Measurements from ENCODE around the gene RBPMS2. TPM values are rescaled to one million over a fixed set of nuclear protein-coding genes. Genes with fewer than 3 reads are reported as not detected.

Gene RBPMS2
- polyA plus RNA-seq, 1 donor from 2014 or later, result not detected

DNA sequence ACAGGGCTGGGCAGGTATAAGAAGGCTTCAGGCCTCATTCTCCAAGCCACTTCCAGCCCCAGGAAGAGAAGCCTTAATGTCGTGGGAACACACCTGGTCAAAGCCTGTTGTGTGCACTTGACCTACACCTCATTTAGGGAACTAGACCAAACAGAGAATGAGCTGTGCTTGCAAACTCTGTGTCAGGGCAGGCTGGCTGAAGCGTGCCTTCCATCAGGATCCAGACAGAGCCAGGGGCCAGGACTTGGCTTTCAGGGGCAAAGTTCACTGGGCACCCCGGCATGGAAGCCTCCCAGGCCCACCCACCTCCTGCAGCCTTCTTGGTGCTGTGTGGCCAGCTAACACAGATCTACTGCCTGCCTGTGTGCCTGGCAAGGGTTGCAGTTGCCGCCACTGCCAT lies 11.5 kb downstream of the RBPMS2 start:
- Histone ChIP-seq H3K79me2 (replicated peaks; ENCODE audit: insufficient read depth, low read length) (no peaks in the 10 kb centered on the region), H3K9ac (ENCODE audit: low read length) (no peak overlapping the region)

DNA sequence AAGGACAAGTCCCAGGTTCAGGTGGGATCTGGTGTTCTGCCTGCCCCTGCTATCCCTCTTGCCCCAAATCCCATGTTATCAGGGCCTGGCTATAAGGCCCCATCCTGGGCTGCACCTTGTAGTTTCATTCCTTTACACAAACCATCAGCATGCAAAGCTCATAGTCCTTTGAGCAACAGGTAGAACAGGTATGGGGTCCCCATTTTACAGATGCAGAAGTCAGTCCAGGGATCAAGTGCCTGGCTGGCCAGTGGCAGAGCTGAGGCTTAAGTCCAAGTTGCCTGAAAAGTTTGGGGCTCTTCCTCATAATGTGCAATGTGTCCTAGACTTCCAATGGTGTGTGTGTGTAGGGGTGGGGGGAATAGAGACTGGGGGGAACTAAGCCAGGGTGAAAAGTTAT lies 11.9 kb downstream of the RBPMS2 start:
- Histone ChIP-seq H3K9me2 (ENCODE audit: insufficient read depth, low read length) (no peaks in the 10 kb centered on the region), H2AFZ (ENCODE audit: low read depth, low read length) (no peak overlapping the region), H3K27me3 (ENCODE audit: insufficient read depth, low read depth, low read length) (no peaks in the 10 kb centered on the region), H3K4me3 (ENCODE audit: low read length) (no peak overlapping the region), H3K4me2 (ENCODE audit: low read length) (no peak overlapping the region), H3K79me2 (replicated peaks; ENCODE audit: insufficient read depth, low read length) (no peaks in the 10 kb centered on the region), H3K27ac (ENCODE audit: low read length) (no peak overlapping the region), H3K9me3 (ENCODE audit: low read length) (no peaks in the 10 kb centered on the region), H3K9ac (ENCODE audit: low read length) (no peak overlapping the region), H3F3A (ENCODE audit: insufficient read depth, low read length, poor library complexity, severe bottlenecking) (no peaks in the 10 kb centered on the region), H3K36me3 (ENCODE audit: insufficient read depth, low read length) (no peaks in the 10 kb centered on the region), H4K20me1 (ENCODE audit: insufficient read depth) (no peaks in the 10 kb centered on the region)
- no peak for TF ChIP-seq MXI1 (conservative IDR thresholded peaks at IDR 0.05; ENCODE audit: poor library complexity, severe bottlenecking)
- no peak for TF ChIP-seq EP300 (conservative IDR thresholded peaks at IDR 0.05; ENCODE audit: poor library complexity, severe bottlenecking)
- TF ChIP-seq, protein P1, sequence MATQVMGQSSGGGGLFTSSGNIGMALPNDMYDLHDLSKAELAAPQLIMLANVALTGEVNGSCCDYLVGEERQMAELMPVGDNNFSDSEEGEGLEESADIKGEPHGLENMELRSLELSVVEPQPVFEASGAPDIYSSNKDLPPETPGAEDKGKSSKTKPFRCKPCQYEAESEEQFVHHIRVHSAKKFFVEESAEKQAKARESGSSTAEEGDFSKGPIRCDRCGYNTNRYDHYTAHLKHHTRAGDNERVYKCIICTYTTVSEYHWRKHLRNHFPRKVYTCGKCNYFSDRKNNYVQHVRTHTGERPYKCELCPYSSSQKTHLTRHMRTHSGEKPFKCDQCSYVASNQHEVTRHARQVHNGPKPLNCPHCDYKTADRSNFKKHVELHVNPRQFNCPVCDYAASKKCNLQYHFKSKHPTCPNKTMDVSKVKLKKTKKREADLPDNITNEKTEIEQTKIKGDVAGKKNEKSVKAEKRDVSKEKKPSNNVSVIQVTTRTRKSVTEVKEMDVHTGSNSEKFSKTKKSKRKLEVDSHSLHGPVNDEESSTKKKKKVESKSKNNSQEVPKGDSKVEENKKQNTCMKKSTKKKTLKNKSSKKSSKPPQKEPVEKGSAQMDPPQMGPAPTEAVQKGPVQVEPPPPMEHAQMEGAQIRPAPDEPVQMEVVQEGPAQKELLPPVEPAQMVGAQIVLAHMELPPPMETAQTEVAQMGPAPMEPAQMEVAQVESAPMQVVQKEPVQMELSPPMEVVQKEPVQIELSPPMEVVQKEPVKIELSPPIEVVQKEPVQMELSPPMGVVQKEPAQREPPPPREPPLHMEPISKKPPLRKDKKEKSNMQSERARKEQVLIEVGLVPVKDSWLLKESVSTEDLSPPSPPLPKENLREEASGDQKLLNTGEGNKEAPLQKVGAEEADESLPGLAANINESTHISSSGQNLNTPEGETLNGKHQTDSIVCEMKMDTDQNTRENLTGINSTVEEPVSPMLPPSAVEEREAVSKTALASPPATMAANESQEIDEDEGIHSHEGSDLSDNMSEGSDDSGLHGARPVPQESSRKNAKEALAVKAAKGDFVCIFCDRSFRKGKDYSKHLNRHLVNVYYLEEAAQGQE (IDR thresholded peaks at IDR 0.05; ENCODE audit: borderline replicate concordance), result no peak
- no peak for TF ChIP-seq SMC3 (conservative IDR thresholded peaks at IDR 0.05; ENCODE audit: poor library complexity)
- no peak for TF ChIP-seq TAF1 (IDR thresholded peaks at IDR 0.05; ENCODE audit: low read depth)
- TF ChIP-seq POLR2AphosphoS5 (IDR thresholded peaks at IDR 0.05), result no peak
- TF ChIP-seq, protein P2, sequence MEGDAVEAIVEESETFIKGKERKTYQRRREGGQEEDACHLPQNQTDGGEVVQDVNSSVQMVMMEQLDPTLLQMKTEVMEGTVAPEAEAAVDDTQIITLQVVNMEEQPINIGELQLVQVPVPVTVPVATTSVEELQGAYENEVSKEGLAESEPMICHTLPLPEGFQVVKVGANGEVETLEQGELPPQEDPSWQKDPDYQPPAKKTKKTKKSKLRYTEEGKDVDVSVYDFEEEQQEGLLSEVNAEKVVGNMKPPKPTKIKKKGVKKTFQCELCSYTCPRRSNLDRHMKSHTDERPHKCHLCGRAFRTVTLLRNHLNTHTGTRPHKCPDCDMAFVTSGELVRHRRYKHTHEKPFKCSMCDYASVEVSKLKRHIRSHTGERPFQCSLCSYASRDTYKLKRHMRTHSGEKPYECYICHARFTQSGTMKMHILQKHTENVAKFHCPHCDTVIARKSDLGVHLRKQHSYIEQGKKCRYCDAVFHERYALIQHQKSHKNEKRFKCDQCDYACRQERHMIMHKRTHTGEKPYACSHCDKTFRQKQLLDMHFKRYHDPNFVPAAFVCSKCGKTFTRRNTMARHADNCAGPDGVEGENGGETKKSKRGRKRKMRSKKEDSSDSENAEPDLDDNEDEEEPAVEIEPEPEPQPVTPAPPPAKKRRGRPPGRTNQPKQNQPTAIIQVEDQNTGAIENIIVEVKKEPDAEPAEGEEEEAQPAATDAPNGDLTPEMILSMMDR (IDR thresholded peaks at IDR 0.05; ENCODE audit: poor library complexity, severe bottlenecking), result no peak
- no peak for TF ChIP-seq RAD21 (conservative IDR thresholded peaks at IDR 0.05)
- TF ChIP-seq EZH2 (IDR thresholded peaks at IDR 0.05; ENCODE audit: borderline replicate concordance, insufficient read depth, low read length, poor library complexity, severe bottlenecking), result no peak

More for the DNA sequence above, 11.5 kb downstream of the RBPMS2 start:
- Histone ChIP-seq H4K20me1 (ENCODE audit: insufficient read depth) (no peaks in the 10 kb centered on the region), H3K4me3 (ENCODE audit: low read length) (no peak overlapping the region), H3F3A (ENCODE audit: insufficient read depth, low read length, poor library complexity, severe bottlenecking) (no peaks in the 10 kb centered on the region), H3K9me3 (ENCODE audit: low read length) (no peaks in the 10 kb centered on the region), H3K9me2 (ENCODE audit: insufficient read depth, low read length) (no peaks in the 10 kb centered on the region), H2AFZ (ENCODE audit: low read depth, low read length) (no peak overlapping the region), H3K27me3 (ENCODE audit: insufficient read depth, low read depth, low read length) (no peaks in the 10 kb centered on the region), H3K27ac (ENCODE audit: low read length) (no peak overlapping the region), H3K4me2 (ENCODE audit: low read length) (no peak overlapping the region), H3K36me3 (ENCODE audit: insufficient read depth, low read length) (no peaks in the 10 kb centered on the region)
- TF ChIP-seq, protein P2 (IDR thresholded peaks at IDR 0.05; ENCODE audit: poor library complexity, severe bottlenecking), result no peak
- TF ChIP-seq MXI1 (conservative IDR thresholded peaks at IDR 0.05; ENCODE audit: poor library complexity, severe bottlenecking), result no peak
- TF ChIP-seq POLR2AphosphoS5 (IDR thresholded peaks at IDR 0.05), result no peak
- TF ChIP-seq EZH2 (IDR thresholded peaks at IDR 0.05; ENCODE audit: borderline replicate concordance, insufficient read depth, low read length, poor library complexity, severe bottlenecking), result no peak
- no peak for TF ChIP-seq RAD21 (conservative IDR thresholded peaks at IDR 0.05)
- TF ChIP-seq, protein P1 (IDR thresholded peaks at IDR 0.05; ENCODE audit: borderline replicate concordance), result no peak
- TF ChIP-seq TAF1 (IDR thresholded peaks at IDR 0.05; ENCODE audit: low read depth), result no peak
- no peak for TF ChIP-seq EP300 (conservative IDR thresholded peaks at IDR 0.05; ENCODE audit: poor library complexity, severe bottlenecking)
- no peak for TF ChIP-seq SMC3 (conservative IDR thresholded peaks at IDR 0.05; ENCODE audit: poor library complexity)
